Ammon's horn (tissue), 1 donor: Measurements from ENCODE around the gene CHRM5.
"Not testable (repeated sequence)": the region's sequence is repeated elsewhere in the genome, so short reads cannot be mapped to it uniquely, and the experiment has no call there.

Experiments
- DNase-seq: peaks from one replicate; pipeline ENCODE4 v3.0.0-alpha.2; 2016; ENCODE audit warnings: low spot score

Gene CHRM5

DNA sequence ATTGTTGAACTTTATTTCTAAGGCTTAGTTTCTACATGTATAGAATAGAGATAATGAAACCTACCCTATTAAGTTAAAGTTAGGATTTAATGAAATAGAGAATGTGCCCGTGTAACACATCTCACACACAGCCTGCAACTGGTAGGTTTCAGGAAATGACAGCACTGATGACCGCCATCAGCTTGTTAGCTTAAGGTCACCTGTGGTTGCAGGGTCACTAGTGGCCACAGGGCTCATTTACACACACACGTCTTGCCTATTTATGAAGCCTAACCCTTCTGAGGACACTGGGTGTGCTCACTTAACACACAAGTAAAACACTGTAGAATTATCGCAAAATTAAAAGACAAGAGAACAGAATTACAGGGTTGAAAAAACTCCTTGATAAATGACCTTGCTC lies 20.1 kb downstream of the CHRM5 start:
- no peak for DNase-seq

DNA sequence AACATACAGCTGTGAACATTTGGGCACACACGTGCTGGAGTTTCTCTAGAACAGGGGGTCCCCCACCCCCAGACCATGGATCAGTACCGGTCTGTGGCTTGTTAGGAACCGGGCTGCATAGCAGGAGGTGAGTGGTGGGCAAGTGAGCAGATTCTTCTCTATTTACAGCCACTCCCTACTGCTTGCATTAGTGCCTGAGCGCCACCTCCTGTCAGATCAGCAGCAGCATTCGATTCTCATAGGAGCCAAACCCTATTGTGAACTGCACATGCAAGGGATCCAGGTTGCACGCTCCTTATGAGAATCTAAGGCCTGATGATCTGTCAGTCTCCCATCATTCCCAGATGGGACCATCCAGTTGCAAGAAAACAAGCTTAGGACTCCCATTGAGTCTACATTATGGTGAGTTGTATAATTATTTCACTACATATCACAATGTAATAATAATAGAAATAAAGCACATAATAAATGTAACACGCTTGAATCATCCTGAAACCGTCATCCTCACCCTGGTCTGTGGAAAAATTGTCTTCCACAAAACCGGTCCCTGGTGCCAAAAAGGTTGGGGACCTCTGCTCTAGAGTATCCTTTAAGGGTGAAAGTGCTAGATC lies 25.8 kb downstream of the CHRM5 start:
- DNase-seq: no peak

DNA sequence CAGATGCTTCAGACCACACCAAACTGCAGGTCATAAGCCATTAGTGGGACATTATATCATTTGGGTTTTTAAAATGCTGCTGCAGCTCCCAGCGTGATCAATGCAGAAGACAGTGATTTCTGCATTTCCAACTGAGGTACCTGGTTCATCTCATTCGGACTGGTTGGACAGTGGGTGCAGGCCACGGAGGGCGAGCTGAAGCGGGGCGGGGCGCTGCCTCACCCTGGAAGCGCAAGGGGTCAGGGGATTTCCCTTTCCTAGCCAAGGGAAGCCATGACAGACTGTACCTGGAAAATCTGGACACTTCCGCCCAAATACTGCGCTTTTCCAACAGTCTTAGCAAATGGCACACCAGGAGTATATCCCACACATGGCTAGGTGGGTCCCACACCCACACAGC lies 27.4 kb downstream of the CHRM5 start:
- not testable (repeated sequence) for DNase-seq

GRCh38 chr15:34001536-34001935 lies 33.2 kb downstream of the CHRM5 start:
- DNase-seq: no peak

DNA sequence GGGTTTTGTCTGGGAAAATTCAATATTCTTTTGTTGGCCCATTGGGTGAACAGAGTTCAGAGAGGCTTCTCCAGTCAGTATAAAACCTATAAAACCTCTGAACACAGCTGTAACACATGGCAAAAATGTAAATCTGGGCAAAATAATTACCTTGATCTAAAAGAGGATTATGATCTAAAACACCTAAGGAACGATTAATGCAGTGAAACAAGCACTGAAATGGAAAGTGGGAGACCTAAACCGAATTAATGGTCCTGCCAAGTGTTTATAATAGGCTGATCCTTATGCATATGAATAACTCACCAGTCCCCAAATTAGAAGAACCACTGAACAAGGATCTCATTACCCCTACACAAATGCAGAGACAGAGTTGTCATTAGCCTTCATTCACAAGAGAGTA lies 38.1 kb downstream of the CHRM5 start:
- no peak for DNase-seq

DNA sequence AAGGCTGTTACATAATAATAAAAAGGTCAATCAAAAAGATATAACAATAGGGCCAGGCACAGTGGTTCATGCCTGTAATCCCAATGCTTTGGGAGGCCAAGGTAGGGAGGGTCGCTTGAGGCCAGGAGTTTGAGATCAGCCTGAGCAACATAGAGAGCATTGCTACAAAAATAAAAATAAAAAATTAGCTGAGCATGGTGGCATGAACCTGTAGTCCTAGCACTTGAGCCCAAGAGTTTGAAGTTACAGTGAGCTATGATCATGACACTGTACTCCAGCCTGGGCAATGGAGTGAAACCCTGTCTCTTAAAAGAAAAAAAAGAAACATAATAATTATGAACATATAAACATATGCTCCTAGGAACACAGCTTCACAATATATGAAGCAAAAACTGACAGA lies 41.4 kb downstream of the CHRM5 start:
- DNase-seq: no peak

GRCh38 chr15:34010921-34011320 lies 42.6 kb downstream of the CHRM5 start:
- DNase-seq: no peak

GRCh38 chr15:34011481-34011880 lies 43.2 kb downstream of the CHRM5 start:
- DNase-seq: no peak

GRCh38 chr15:34012461-34013028 lies 44.2 kb downstream of the CHRM5 start:
- no peak for DNase-seq

DNA sequence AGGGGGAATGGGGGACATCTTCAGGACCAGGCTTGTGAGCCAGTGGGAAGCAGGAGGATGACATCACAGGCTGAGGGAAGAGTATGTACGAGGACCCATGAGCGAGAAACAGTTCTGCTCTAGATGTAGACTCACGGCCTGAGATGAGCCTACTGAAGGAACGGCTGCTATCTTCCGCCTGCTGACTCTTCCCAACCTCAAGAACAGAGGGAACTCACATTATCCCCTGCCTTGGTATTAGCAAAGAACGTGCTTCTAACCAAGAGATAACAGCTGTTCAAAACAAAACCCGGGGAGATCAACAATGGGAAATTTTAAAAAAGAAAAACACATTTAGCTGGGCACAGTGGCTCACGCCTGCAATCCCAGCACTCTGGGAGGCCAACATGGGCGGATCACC lies 45.4 kb downstream of the CHRM5 start:
- no peak for DNase-seq

DNA sequence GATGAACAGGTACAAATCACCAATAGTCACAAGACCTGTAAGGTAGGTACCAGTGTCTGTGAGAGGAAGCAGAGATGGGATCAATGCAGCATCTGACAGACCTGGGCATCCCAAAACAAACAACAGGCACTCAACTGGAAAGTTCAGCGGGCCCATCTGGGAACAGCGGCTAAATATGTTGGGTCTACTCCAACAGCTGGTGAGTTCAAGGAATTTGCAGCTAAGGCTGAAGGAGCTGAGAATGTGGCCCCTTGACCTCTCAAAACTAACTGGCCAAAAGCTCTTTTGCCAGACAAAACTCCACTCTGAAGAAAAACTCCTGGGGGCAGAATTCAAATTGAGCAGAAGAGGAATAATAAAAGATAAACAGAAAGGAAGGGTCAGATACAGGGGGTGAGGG lies 46.3 kb downstream of the CHRM5 start:
- DNase-seq: no peak

DNA sequence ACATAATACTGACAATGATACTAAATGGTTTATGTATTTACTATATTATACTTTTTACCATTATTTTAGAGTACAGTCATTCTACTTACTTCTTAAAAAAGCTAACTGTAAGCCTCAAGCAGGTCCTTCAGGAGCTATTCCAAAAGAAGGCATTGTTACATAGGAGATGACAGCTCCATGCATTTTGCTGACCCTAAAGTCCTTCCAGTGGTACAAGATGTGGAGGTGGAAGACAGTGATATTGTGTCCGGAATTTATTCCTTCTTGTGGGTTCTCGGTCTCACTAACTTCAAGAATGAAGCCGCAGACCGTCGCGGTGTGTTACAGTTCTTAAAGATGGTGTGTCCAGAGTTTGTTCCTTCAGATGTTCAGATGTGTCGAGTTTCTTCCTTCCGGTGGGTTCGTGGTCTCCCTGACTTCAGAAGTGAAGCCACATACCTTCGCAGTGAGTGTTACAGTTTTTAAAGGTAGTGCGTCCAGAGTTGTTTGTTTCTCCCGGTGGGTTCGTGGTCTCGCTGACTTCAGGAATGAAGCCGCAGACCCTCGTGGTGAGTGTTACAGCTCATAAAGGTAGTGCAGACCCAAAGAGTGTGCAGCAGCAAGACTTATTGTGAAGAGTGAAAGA lies 49.8 kb downstream of the CHRM5 start:
- DNase-seq: no peak

DNA sequence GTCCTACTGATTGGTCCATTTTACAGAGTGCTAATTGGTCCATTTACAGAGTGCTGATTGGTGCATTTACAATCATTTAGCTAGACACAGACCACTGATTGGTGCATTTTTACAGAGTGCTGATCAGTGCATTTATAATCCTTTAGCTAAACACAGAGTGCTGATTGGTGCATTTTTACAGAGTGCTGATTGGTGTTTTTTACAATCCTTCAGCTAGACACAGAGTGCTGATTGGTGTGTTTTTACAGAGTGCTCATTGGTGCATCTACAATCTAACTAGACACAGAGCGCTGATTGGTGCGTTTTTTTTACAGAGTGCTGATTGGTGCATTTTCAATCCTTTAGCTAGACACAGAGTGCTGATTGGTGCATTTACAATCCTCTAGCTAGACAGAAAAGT lies 50.4 kb downstream of the CHRM5 start:
- not testable (repeated sequence) for DNase-seq

GRCh38 chr15:34019369-34019990 lies 51.2 kb downstream of the CHRM5 start:
- no peak for DNase-seq

DNA sequence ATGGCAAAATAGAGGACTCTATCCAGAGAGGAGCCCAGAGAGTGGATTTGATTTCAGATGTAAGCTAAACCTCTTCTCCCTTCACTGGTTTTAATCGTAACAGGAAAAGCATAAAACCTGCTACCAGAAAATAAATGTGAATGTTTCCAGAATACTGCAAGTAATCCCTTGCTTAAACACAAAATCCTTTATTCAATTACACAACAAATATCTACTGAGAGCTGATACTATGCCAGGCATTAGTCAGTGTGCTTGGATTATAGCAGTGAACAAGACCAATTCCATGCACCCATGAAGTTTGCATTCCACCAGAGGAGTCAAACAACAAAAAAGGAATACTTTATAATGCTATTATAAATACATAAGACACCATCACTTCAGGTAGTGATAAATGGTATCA lies 55.6 kb downstream of the CHRM5 start:
- DNase-seq: no peak

GRCh38 chr15:34025252-34025651 lies 57.0 kb downstream of the CHRM5 start:
- no peak for DNase-seq

DNA sequence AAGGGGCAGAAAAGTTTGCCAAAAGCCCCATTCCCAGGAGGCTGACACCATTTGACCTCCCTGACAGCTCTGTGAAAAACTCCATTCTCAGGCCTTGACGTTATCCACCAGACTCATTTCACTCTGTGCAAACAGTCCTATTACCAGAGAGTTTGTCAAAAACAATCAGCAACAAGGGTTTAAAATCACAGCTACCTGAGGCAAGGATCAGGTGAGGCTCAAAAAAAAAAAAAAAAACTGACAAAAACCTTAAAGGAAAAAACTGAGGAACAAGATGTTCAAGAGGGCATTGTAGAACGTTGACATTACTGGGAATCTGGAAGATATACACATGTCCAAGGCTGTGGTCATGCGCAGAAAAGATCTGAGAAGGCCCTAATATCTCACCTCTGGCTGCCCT lies 59.3 kb downstream of the CHRM5 start:
- DNase-seq: no peak

DNA sequence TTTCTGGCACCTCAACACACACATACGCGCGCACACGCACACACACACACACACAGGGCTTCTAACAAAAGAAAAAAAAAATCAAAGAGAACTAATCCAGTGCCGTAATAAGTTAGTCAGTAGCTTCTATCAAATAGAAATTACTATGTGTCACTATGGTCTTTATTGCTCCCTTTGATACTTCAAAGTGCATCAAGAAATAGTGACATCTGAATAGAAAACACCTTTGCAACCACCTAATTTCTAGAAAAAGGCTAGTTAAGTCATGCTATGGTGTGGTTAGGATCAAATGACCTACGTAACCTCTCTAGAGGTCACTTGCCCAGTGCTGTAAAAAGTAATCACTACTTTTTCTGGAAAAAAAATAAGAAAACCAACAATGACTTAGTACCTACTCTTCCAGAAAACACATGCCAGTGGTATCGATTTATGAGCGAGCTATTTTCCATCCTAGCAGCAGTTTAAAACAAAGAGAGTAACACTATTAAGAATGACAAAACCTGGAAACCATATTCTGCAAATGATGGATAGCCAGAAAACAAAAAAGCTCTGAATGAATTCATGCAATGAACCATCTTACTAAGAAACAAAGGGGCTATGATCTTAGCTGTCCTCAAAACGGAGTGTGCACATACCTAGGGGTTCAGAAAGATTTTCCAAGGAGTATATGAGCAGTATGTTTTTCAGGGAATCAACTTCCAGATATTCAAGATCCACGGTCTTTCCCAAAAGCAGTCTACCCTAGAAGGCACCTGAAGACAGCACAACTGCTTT lies 63.9 kb downstream of the CHRM5 start:
- no peak for DNase-seq

DNA sequence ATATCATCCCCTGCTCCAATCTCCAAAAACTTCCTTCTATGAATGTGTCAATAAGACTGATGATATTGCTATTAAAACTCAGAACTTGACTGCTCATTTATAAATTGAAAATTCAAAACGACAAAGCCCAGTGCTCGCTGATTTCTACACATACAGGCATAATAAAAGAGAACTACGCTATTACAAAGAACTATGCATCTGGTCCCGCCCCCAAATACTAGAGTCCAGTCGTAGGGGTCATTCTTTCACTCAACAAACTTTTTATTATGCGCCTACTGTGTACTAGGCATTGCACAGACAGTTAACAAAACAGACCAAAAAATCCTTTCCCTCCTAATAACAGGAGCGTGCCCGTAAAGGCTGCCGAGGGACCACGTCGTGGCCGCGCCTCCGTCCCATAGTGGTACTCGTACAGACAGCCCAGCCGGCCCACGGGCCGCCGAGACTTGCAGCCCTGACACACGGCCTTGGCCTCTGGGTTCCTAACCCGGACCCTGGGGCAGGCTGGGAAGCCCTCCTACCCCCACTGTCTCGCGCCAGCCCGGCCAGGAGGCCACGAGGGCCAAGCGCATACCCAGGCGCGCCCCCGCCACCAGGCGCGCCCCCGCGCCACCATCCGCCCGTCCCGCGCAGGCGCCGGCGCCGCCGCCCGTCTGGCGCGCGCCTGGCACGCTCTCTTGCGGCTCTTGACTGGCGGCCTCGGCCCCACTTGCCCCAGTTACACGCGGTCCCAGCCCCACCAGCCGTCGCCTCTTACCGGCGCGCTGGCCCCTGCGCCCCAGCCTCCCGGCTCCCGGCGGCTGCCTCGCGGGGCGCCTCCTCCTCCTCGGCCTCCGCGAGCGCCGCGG lies 70.0 kb downstream of the CHRM5 start:
- peak; percentile 90 for DNase-seq

DNA sequence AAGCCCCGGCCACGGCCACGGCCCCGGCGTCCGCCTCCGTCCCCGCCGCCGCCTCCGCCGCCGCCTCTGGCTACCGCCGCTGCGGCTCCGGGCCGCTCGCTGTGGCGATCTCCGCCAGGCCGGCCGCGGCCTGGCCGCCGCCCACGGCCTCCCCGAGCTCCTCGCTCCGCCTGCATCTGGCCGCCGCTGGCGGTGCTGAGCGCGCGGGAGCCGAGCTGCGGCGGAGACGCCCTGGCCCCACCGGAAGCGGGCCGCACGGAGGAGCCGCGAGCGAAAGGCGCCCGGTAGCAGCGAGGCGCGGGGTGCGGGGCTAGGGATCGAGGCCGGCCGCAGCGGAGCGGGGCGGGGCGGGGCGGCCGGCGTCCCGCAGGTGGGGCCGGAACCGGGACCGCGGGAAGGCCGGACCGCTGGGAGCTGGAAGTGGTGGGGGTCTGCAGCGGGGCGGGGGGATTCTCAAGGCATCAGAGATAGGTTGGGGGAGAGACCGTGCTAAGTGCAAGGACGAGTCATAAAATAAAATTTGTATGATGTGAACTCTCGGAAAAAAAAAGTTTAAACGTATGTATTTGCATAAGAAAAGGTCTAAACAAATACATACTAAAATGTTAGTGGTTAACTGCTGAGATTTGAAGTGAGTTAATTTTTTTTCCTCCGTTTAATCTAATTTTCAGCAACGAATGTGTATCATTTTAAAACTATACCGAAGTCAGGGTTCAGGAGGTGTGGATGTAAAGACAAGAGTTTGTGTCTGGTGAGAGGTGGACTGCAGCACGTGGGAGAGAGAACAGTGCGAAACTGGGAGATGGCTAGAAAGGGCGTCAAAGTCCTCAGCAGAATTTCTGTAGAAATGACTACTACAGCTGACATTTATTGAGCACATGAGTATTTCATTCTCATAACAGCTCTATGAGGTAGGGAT lies 70.8 kb downstream of the CHRM5 start, which contains the start of gene AVEN:
TSS of gene AVEN (minus strand) at position 334 of the 919 bp plus-strand sequence. CDS start at position 176, 158 bp downstream.
- DNase-seq: peak; percentile 37

DNA sequence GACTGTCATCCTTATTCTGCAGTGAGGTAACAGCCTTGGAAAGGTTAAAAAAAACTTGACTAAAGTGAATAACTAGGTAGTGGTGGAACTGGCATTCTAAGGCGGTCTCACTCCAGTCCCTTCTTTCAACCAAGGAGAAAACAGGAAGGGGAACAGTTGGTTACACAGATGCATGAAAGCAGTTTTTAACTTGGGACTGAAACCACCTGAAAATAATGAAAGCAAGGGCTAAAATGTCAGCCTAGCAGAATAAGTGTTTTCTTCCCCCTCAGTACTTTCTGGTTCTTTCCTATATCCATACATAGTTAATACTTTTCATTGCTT lies 71.5 kb downstream of the CHRM5 start:
- DNase-seq: no peak
